H9 (cell line): ENCODE results near the gene PDZD2. TPM values are rescaled to one million over a fixed set of nuclear protein-coding genes. Genes with fewer than 3 reads are reported as not detected.

ENCODE experiments used
- DNase-seq: peaks from one replicate; pipeline ENCODE4 v3.0.0-alpha.2; 2017
- H2AFZ ChIP-seq: one replicate; pipeline ENCODE4 v1.6.1; 2013; ENCODE audit warnings: mild to moderate bottlenecking, low read length, control low read depth, moderate library complexity
- H2AK5ac ChIP-seq: 2 replicates; pipeline ENCODE4 v1.6.1; 2013; ENCODE audit warnings: low read length, control low read depth, mixed read lengths; ENCODE audit not compliant: insufficient read length
- H2BK120ac ChIP-seq: one replicate; pipeline ENCODE4 v1.6.1; 2013; ENCODE audit warnings: low read depth, mild to moderate bottlenecking, low read length, control low read depth, inconsistent platforms; ENCODE audit not compliant: poor library complexity, severe bottlenecking
- H2BK12ac ChIP-seq: 2 replicates; pipeline ENCODE4 v1.6.1; 2013; ENCODE audit warnings: low read length, control low read depth, mixed read lengths, low read depth; ENCODE audit not compliant: insufficient read length
- H2BK15ac ChIP-seq: 2 replicates; pipeline ENCODE4 v1.6.1; 2013; ENCODE audit warnings: low read depth, low read length, control low read depth
- H2BK20ac ChIP-seq: one replicate; pipeline ENCODE4 v1.6.1; 2013; ENCODE audit warnings: low read depth, mild to moderate bottlenecking, low read length, control low read depth, inconsistent platforms; ENCODE audit not compliant: poor library complexity, severe bottlenecking
- H2BK5ac ChIP-seq: 2 replicates; pipeline ENCODE4 v1.6.1; 2013; ENCODE audit warnings: low read length, control low read depth, mixed read lengths; ENCODE audit not compliant: insufficient read length
- H3K14ac ChIP-seq: 2 replicates; pipeline ENCODE4 v1.6.1; 2013; ENCODE audit warnings: low read length, control low read depth; ENCODE audit not compliant: insufficient read depth
- H3K18ac ChIP-seq: 2 replicates; pipeline ENCODE4 v1.6.1; 2013; ENCODE audit warnings: low read depth, mild to moderate bottlenecking, mixed read lengths, low read length, control low read depth; ENCODE audit not compliant: insufficient read length
- H3K23ac ChIP-seq: 2 replicates; pipeline ENCODE4 v1.6.1; 2013; ENCODE audit warnings: low read length, control low read depth, mixed read lengths, low read depth; ENCODE audit not compliant: insufficient read length
- H3K23me2 ChIP-seq: 2 replicates; pipeline ENCODE4 v1.6.1; 2013; ENCODE audit warnings: low read depth, mild to moderate bottlenecking, mixed read lengths, low read length, control low read depth; ENCODE audit not compliant: insufficient read length, poor library complexity, severe bottlenecking
- H3K27ac ChIP-seq: 2 replicates; pipeline ENCODE4 v1.5.1; 2013; ENCODE audit warnings: low read length, control low read depth, mixed read lengths, low read depth; ENCODE audit not compliant: insufficient read length
- H3K27me3 ChIP-seq: 2 replicates; pipeline ENCODE4 v1.6.1; 2013; ENCODE audit warnings: low read length, control low read depth, inconsistent platforms; ENCODE audit not compliant: insufficient read depth
- H3K4ac ChIP-seq: 2 replicates; pipeline ENCODE4 v1.6.1; 2013; ENCODE audit warnings: low read depth, mild to moderate bottlenecking, control low read depth, inconsistent platforms, low read length, moderate library complexity
- H3K4me1 ChIP-seq: 2 replicates; pipeline ENCODE4 v1.6.1; 2013; ENCODE audit warnings: low read length, control low read depth, inconsistent platforms; ENCODE audit not compliant: insufficient read depth
- H3K4me2 ChIP-seq: 2 replicates; pipeline ENCODE4 v1.6.1; 2013; ENCODE audit warnings: low read length, control low read depth, mixed read lengths; ENCODE audit not compliant: insufficient read length, insufficient read depth
- H3K56ac ChIP-seq: 2 replicates; pipeline ENCODE4 v1.6.1; 2013; ENCODE audit warnings: low read depth, mild to moderate bottlenecking, mixed read lengths, low read length, control low read depth; ENCODE audit not compliant: insufficient read length
- H3K79me1 ChIP-seq: 2 replicates; pipeline ENCODE4 v1.6.1; 2013; ENCODE audit warnings: low read depth, mild to moderate bottlenecking, moderate library complexity, low read length, control low read depth, inconsistent platforms; ENCODE audit not compliant: insufficient read depth, poor library complexity, severe bottlenecking
- H3K79me2 ChIP-seq: 2 replicates; pipeline ENCODE4 v1.6.1; 2013; ENCODE audit warnings: low read length, control low read depth, inconsistent platforms; ENCODE audit not compliant: insufficient read depth
- H3K9ac ChIP-seq: 2 replicates; pipeline ENCODE4 v1.6.1; 2013; ENCODE audit warnings: low read length, control low read depth, mixed read lengths; ENCODE audit not compliant: insufficient read length; ENCODE audit errors: extremely low read depth
- H3K9me3 ChIP-seq: one replicate; pipeline ENCODE4 v1.6.1; 2013; ENCODE audit warnings: low read depth, low read length, inconsistent platforms; ENCODE audit not compliant: control insufficient read depth
- H3T11ph ChIP-seq: one replicate; pipeline ENCODE4 v1.6.1; 2013; ENCODE audit warnings: mild to moderate bottlenecking, low read length, control low read depth, inconsistent platforms
- H4K20me1 ChIP-seq: one replicate; pipeline ENCODE4 v1.6.1; 2013; ENCODE audit not compliant: control insufficient read depth, insufficient read length, insufficient read depth
- H4K5ac ChIP-seq: 2 replicates; pipeline ENCODE4 v1.6.1; 2013; ENCODE audit warnings: low read depth, mild to moderate bottlenecking, mixed read lengths, low read length, control low read depth; ENCODE audit not compliant: insufficient read length
- H4K8ac ChIP-seq: replicated peaks from 2 replicates; pipeline ENCODE4 v1.6.1; 2013; ENCODE audit warnings: low read length, control low read depth, mixed read lengths, low read depth; ENCODE audit not compliant: insufficient read length
- H4K91ac ChIP-seq: 2 replicates; pipeline ENCODE4 v1.6.1; 2013; ENCODE audit warnings: low read depth, mild to moderate bottlenecking, moderate library complexity, mixed read lengths, low read length, control low read depth; ENCODE audit not compliant: insufficient read length
- H3K27ac Mint-ChIP-seq, 3 experiments: 2 replicates in 2 of 3; 3 replicates in 1 of 3; pipeline ENCODE4 v1.8.0; 2020 to 2021; ENCODE audit warnings: mixed read lengths in 3 of 3, mild to moderate bottlenecking in 1 of 3, moderate library complexity in 1 of 3
- H3K27me3 Mint-ChIP-seq: 2 replicates; pipeline ENCODE4 v1.8.0; 2021; ENCODE audit warnings: low read depth, mild to moderate bottlenecking, moderate library complexity, mixed read lengths
- H3K36me3 Mint-ChIP-seq, 3 experiments: 2 replicates in 2 of 3; 3 replicates in 1 of 3; pipeline ENCODE4 v1.8.0; 2020 to 2021; ENCODE audit warnings: low read depth in 3 of 3, mixed read lengths in 3 of 3; ENCODE audit not compliant: insufficient read depth in 1 of 3
- H3K4me1 Mint-ChIP-seq, 2 experiments: 2 replicates each; pipeline ENCODE4 v1.8.0; 2020; ENCODE audit warnings: mixed read lengths in 2 of 2
- H3K4me3 Mint-ChIP-seq, 2 experiments: 2 replicates in 1 of 2; 3 replicates in 1 of 2; pipeline ENCODE4 v1.8.0; 2020 to 2021; ENCODE audit warnings: mild to moderate bottlenecking in 2 of 2, mixed read lengths in 2 of 2, moderate library complexity in 1 of 2
- H3K9me3 Mint-ChIP-seq, 2 experiments: 2 replicates in 1 of 2; 3 replicates in 1 of 2; pipeline ENCODE4 v1.8.0; 2020; ENCODE audit warnings: mild to moderate bottlenecking in 2 of 2, mixed read lengths in 2 of 2, moderate library complexity in 1 of 2
- CTCF ChIP-seq: fragments of 200-600 bp; sonication (generic); conservative IDR thresholded peaks from 3 replicates; pipeline ENCODE4 v1.8.0; 2021; ENCODE audit warnings: antibody characterized with exemption, mild to moderate bottlenecking
- WGBS: extraction: QIAGEN DNeasy Blood & Tissue Kit; methylation state at CpG from one replicate; pipeline ENCODE4 v1.1.7; 2013; ENCODE audit warnings: missing lambda C conversion rate, low lambda C conversion rate, mixed read lengths; ENCODE audit not compliant: insufficient read length; ENCODE audit errors: extremely low coverage; 5-methylcytosine and 5-hydroxymethylcytosine counted together
- total RNA-seq: library from RNA; stranded (reverse); gene quantifications from 2 replicates; pipeline ENCODE4 v1.2.1, GENCODE V29; 2021

The PDZD2 gene
- total RNA-seq, 1 experiment from 2014 or later, result 9.9 TPM

- Histone ChIP-seq H3K23me2 (no peaks in the 10 kb centered on the region), H3T11ph (no peak overlapping the region), H3K27ac (no peak overlapping the region), H3K4me1 (no peaks in the 10 kb centered on the region), H3K9ac (no peak overlapping the region), H3K79me2 (no peaks in the 10 kb centered on the region; the same call in 1 of the 2 replicates), H2BK20ac (no peak overlapping the region), H3K27me3 (no peaks in the 10 kb centered on the region), H3K79me1 (no peaks in the 10 kb centered on the region), H3K18ac (no peak overlapping the region), H3K23ac (no peak overlapping the region), H2AK5ac (no peak overlapping the region), H3K4ac (no peak overlapping the region), H4K20me1 (no peaks in the 10 kb centered on the region), H2BK12ac (no peak overlapping the region), H3K56ac (no peak overlapping the region), H2BK5ac (no peak overlapping the region), H2BK120ac (no peak overlapping the region), H4K91ac (no peak overlapping the region), H3K14ac (no peak overlapping the region; the same call in 1 of the 2 replicates), H3K9me3 (no peaks in the 10 kb centered on the region), H4K8ac (no peak overlapping the region), H2BK15ac (no peak overlapping the region), H4K5ac (no peak overlapping the region), H2AFZ (no peak overlapping the region), H3K4me2 (no peak overlapping the region)
- Mint-ChIP-seq H3K4me3 (no peak overlapping the region), H3K27ac (no peak overlapping the region), H3K36me3 (peaks cover 0 to 6% (median 4%) of the 10 kb centered on the region in 3 experiments; a peak in 3 of 7 replicates), H3K9me3 (peaks cover 9 to 11% of the 10 kb centered on the region in 2 experiments; a peak in 3 of 5 replicates), H3K4me1 (peaks cover 6 to 7% of the 10 kb centered on the region in 2 experiments), H3K27me3 (no peaks in the 10 kb centered on the region)
- WGBS, result no CpG with 5 or more reads among the region's 2 CpGs
- no peak for DNase-seq
- TF ChIP-seq CTCF, result no peak
Observed at GRCh38 chr5:31833710-31834109, 194.8 kb downstream of the PDZD2 start.
